Measurements from ENCODE around the gene IZUMO2.

- TF ChIP-seq EZH2 (IDR thresholded peaks at IDR 0.05; ENCODE audit: insufficient read depth, poor library complexity, severe bottlenecking) (no peak), EZH2phosphoT487 (IDR thresholded peaks at IDR 0.05; ENCODE audit: insufficient read depth, low read depth) (no peak)
Observed at GRCh38 chr19:50210425-50210824, 47.3 kb upstream of the IZUMO2 start.
